Body of pancreas (tissue), 4 donors: ENCODE data around the gene HNRNPM.

Experiments
- POLR2A ChIP-seq, 3 donors: fragments of 450-650 bp; IDR thresholded peaks; one replicate each; pipeline ENCODE4 v1.6.1; 2016; ENCODE audit warnings: antibody characterized with exemption in 3 of 3, mild to moderate bottlenecking in 2 of 3
- TF ChIP-seq, protein P1 (sequence below), 7 experiments: fragments of 450-650 bp in 4 of 7; fragments of 200-600 bp in 3 of 7; sonication (generic) in 3 of 7; IDR thresholded peaks; one replicate each; pipeline ENCODE4 v1.5.1; 2016 to 2019; ENCODE audit warnings: antibody characterized with exemption in 7 of 7

DNA sequence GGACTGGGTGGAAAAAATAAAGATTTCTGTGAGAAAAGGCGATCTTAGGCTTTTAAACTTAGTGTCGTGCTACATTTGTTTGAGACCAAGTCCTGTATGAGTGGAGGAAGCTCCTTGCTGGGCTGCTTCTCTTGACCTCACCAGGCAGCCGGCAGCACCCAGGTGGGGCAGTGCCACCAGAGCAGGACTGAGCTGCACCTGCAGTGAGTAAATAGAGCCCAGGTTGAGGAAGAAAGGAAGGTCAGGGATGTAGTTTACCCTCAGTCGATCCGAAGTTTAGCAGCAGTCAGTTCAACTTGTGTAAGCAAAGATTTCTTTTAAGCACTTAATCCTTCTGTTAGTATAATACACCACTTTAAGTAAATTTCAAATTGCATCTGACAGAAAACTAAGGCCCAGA is 13.6 kb downstream of the HNRNPM start:
- no peak for TF ChIP-seq POLR2A (IDR thresholded peaks at IDR 0.05)
- TF ChIP-seq, protein P1, sequence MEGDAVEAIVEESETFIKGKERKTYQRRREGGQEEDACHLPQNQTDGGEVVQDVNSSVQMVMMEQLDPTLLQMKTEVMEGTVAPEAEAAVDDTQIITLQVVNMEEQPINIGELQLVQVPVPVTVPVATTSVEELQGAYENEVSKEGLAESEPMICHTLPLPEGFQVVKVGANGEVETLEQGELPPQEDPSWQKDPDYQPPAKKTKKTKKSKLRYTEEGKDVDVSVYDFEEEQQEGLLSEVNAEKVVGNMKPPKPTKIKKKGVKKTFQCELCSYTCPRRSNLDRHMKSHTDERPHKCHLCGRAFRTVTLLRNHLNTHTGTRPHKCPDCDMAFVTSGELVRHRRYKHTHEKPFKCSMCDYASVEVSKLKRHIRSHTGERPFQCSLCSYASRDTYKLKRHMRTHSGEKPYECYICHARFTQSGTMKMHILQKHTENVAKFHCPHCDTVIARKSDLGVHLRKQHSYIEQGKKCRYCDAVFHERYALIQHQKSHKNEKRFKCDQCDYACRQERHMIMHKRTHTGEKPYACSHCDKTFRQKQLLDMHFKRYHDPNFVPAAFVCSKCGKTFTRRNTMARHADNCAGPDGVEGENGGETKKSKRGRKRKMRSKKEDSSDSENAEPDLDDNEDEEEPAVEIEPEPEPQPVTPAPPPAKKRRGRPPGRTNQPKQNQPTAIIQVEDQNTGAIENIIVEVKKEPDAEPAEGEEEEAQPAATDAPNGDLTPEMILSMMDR (IDR thresholded peaks at IDR 0.05): no peak
